Nephron progenitor cell (in vitro differentiated cells): ENCODE data around the gene CEP57L1.
"Not testable (repeated sequence)": the region's sequence is repeated elsewhere in the genome, so short reads cannot be mapped to it uniquely, and the experiment has no call there.

Experiments
- DNase-seq: peaks from one replicate; pipeline ENCODE4 v3.0.0; 2021
- H3K27ac Mint-ChIP-seq: 2 replicates; pipeline ENCODE4 v1.8.0; 2021; ENCODE audit warnings: mild to moderate bottlenecking, moderate library complexity, mixed read lengths
- H3K27me3 Mint-ChIP-seq: 2 replicates; pipeline ENCODE4 v1.8.0; 2021; ENCODE audit warnings: mild to moderate bottlenecking, low read depth, mixed read lengths; ENCODE audit not compliant: poor library complexity
- H3K36me3 Mint-ChIP-seq: 2 replicates; pipeline ENCODE4 v1.8.0; 2021; ENCODE audit warnings: low read depth, mixed read lengths
- H3K4me1 Mint-ChIP-seq: 2 replicates; pipeline ENCODE4 v1.8.0; 2021; ENCODE audit warnings: mixed read lengths
- H3K4me3 Mint-ChIP-seq: 2 replicates; pipeline ENCODE4 v1.8.0; 2021; ENCODE audit warnings: mild to moderate bottlenecking, moderate library complexity, mixed read lengths
- H3K9me3 Mint-ChIP-seq: 2 replicates; pipeline ENCODE4 v1.8.0; 2021; ENCODE audit warnings: mild to moderate bottlenecking, moderate library complexity, mixed read lengths
- CTCF ChIP-seq: fragments of 200-600 bp; sonication (generic); IDR thresholded peaks from 2 replicates; pipeline ENCODE4 v1.5.0; 2021; ENCODE audit warnings: antibody characterized with exemption

The CEP57L1 gene

DNA sequence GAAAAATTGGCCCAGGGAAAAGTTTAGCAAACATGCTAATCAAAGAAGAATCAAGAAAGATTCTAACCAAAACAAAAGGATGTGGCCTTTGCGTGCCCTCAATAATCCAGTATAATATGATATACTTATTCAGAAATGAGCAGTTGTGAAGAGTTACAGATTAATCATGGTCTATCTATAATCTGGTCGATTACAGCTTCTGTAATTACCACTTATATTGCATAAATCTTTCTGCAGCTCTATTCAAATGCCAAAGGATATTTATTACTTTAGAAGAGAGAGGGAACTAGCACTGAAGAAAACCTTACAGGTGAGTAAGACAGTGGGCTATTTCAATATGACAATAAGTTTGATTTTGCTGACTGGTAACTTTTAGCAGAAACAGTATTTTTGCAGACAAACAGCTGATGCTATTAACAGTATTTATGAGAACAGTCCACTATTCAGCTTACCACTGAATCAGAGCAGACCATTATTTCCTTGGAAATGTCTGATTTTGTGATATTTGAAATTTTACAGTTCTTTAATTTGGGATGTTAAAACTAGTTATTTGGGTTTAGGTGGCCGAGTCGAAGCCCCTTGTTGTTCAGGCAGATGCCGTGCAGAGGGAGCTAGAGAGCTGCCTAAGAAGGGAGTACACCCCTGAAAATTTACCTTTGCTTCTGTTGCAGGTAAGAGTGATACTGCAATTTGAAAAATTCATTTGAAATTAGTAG is 92.2 kb downstream of the CEP57L1 start:
- Mint-ChIP-seq H3K36me3 (peaks cover 7% of the 10 kb centered on the region), H3K27me3 (peaks cover 34% of the 10 kb centered on the region), H3K9me3 (peaks cover 25% of the 10 kb centered on the region), H3K4me3 (no peak overlapping the region), H3K4me1 (peaks cover 1% of the 10 kb centered on the region), H3K27ac (no peak overlapping the region)
- TF ChIP-seq CTCF: peak; percentile 92
- DNase-seq: peak; percentile 62

DNA sequence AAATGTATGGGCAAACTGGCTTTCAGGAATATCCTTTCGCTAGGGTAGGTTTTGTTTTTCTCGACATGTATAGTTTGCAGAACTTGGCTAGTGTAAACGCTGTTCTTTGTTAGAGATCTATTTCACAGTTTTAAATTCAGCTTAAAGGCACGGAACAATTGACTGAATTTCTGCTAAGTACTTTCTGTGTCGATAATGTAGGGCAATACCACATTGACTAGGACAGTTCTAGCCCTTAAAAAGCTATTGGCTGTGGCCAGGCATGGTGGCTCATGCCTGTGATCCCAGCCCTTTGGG is 92.8 kb downstream of the CEP57L1 start:
- Mint-ChIP-seq H3K9me3 (peaks cover 30% of the 10 kb centered on the region), H3K27ac (no peak overlapping the region), H3K36me3 (peaks cover 9% of the 10 kb centered on the region), H3K27me3 (peaks cover 34% of the 10 kb centered on the region), H3K4me1 (no peaks in the 10 kb centered on the region), H3K4me3 (no peak overlapping the region)
- DNase-seq: no peak
- peak; percentile 14 for TF ChIP-seq CTCF

DNA sequence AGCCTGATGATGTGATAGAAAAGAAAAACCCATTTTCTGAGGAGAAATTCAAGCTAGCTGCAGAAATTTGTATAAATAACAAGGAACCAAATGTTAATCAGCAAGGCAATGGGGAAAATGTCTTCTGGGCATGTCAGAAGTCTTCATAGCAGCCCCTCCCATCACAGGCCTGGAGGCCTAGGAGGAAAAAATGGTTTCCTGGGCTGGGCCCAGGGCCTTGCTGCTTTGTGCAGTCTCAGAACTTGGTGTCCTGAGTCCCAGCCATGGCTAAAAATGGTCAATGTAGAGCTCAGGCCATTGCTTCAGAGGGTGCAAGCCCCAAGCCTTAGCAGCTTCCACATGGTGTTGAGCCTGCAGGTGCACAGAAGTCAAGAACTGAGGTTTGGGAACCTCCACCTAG is 96.1 kb downstream of the CEP57L1 start:
- Mint-ChIP-seq H3K36me3 (peaks cover 11% of the 10 kb centered on the region), H3K9me3 (peaks cover 41% of the 10 kb centered on the region), H3K27me3 (peaks cover 11% of the 10 kb centered on the region)
- DNase-seq, H3K4me3 Mint-ChIP-seq, H3K4me1 Mint-ChIP-seq, H3K27ac Mint-ChIP-seq: not testable (repeated sequence)

GRCh38 chr6:109192865-109193264 is 97.6 kb downstream of the CEP57L1 start:
- TF ChIP-seq CTCF: no peak
- no peak for DNase-seq
- Mint-ChIP-seq H3K9me3 (peaks cover 41% of the 10 kb centered on the region), H3K27me3 (peaks cover 1% of the 10 kb centered on the region), H3K27ac (no peak overlapping the region), H3K4me3 (no peak overlapping the region), H3K4me1 (no peaks in the 10 kb centered on the region), H3K36me3 (peaks cover 11% of the 10 kb centered on the region)

DNA sequence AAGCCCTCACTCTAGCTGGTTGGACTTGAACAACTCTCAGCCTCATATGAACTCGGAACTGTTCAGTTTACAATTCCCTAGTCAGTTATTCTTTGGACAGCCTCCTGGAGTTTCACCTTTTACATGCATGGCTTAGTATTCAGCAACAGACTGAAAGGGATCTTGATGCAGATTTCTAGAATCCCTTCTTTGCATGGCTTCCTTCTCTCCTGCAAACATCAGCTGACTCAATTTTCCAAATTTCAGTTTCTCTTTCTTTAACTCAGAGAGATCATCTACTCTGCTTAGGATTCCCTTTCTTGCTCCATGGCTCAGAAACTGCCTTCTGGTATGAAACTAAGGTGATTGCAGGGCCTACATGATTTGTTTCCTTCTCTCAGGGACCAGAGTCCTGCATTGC is 99.6 kb downstream of the CEP57L1 start:
- Mint-ChIP-seq H3K9me3 (peaks cover 41% of the 10 kb centered on the region), H3K27me3 (peaks cover 3% of the 10 kb centered on the region), H3K27ac (no peak overlapping the region), H3K4me1 (no peaks in the 10 kb centered on the region), H3K4me3 (no peak overlapping the region), H3K36me3 (peaks cover 11% of the 10 kb centered on the region)
- TF ChIP-seq CTCF: no peak
- DNase-seq: no peak

DNA sequence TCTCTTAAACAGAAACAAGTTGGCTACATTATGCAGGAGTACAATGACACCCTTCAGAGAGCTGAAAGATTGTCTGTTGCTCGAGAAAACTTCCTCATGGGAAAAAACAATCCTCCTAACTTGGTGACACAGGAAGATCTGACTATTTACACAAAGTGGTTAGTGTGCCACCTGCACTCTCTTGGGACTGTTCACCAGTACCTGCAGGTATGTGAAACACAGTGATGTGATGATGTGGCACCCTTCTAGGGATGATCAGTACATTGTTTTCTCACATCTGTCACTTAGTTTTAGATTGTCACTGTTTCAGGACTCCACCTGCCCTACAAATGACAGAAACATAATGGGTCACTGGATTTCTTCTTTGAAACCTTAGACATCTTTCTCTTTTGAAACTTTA is 101.8 kb downstream of the CEP57L1 start:
- Mint-ChIP-seq H3K4me3 (no peak overlapping the region), H3K27ac (no peak overlapping the region)

More for the DNA sequence above, 101.8 kb downstream of the CEP57L1 start:
- no peaks in the 10 kb centered on the region for H3K4me1 Mint-ChIP-seq
- peaks cover 3% of the 10 kb centered on the region for H3K27me3 Mint-ChIP-seq
- TF ChIP-seq CTCF: no peak
- peaks cover 4% of the 10 kb centered on the region for H3K36me3 Mint-ChIP-seq
- peaks cover 21% of the 10 kb centered on the region for H3K9me3 Mint-ChIP-seq
- DNase-seq: no peak
